Lower leg skin (tissue), 3 donors: ENCODE measurements around the gene DDX41.

Experiments
- POLR2A ChIP-seq, 2 donors: fragments of 450-650 bp; IDR thresholded peaks; one replicate each; pipeline ENCODE4 v1.6.1; 2016 to 2017; ENCODE audit warnings: antibody characterized with exemption in 2 of 2, mild to moderate bottlenecking in 1 of 2, moderate library complexity in 1 of 2
- TF ChIP-seq, protein P1 (sequence below), 3 donors: fragments of 450-650 bp; IDR thresholded peaks; one replicate each; pipeline ENCODE4 v1.5.1; 2016; ENCODE audit warnings: antibody characterized with exemption in 3 of 3, mild to moderate bottlenecking in 3 of 3, moderate library complexity in 2 of 3

DNA sequence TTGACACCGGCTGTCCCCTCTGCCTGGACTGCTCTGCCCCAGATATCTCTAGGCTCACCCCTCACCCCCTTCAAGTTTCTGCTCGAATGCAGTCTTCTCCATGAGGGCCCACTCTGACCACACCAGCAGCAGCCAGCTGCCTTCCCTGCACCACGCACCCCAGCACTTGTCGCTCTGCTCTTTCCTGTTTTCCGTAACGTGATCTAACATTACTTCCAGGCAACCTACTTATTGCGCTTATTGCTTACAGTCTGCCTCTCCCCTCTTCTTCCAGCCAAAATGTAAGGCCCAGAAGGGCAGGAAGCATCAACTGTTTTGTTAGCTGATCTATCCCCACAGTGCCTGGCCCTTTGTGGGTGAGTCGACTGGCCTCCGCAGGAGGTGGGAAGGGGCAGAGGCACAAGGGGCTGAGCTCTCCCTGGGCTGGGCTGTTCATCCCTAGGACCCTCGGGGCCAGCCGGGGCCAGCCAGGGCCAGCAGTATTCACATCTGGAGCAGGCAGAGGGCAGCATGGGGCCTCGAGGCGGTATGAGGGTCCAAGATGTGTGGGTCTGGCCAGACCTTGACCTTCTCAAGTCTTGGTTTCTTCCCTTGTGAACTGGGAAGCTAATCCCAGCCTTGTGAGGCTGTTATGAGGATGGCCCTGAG is 31.7 kb downstream of the DDX41 start:
- TF ChIP-seq, protein P1, sequence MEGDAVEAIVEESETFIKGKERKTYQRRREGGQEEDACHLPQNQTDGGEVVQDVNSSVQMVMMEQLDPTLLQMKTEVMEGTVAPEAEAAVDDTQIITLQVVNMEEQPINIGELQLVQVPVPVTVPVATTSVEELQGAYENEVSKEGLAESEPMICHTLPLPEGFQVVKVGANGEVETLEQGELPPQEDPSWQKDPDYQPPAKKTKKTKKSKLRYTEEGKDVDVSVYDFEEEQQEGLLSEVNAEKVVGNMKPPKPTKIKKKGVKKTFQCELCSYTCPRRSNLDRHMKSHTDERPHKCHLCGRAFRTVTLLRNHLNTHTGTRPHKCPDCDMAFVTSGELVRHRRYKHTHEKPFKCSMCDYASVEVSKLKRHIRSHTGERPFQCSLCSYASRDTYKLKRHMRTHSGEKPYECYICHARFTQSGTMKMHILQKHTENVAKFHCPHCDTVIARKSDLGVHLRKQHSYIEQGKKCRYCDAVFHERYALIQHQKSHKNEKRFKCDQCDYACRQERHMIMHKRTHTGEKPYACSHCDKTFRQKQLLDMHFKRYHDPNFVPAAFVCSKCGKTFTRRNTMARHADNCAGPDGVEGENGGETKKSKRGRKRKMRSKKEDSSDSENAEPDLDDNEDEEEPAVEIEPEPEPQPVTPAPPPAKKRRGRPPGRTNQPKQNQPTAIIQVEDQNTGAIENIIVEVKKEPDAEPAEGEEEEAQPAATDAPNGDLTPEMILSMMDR (IDR thresholded peaks at IDR 0.05) = no peak
- TF ChIP-seq POLR2A (IDR thresholded peaks at IDR 0.05) = no peak
